T-helper 2 cell (primary cell): ENCODE results near the gene FGF8.

Experiments used
- DNase-seq, 5 experiments: peaks; one replicate each; pipeline versions ENCODE4 v3.0.0 to v3.0.0-alpha.2; 2012 to 2022

The FGF8 gene

DNA sequence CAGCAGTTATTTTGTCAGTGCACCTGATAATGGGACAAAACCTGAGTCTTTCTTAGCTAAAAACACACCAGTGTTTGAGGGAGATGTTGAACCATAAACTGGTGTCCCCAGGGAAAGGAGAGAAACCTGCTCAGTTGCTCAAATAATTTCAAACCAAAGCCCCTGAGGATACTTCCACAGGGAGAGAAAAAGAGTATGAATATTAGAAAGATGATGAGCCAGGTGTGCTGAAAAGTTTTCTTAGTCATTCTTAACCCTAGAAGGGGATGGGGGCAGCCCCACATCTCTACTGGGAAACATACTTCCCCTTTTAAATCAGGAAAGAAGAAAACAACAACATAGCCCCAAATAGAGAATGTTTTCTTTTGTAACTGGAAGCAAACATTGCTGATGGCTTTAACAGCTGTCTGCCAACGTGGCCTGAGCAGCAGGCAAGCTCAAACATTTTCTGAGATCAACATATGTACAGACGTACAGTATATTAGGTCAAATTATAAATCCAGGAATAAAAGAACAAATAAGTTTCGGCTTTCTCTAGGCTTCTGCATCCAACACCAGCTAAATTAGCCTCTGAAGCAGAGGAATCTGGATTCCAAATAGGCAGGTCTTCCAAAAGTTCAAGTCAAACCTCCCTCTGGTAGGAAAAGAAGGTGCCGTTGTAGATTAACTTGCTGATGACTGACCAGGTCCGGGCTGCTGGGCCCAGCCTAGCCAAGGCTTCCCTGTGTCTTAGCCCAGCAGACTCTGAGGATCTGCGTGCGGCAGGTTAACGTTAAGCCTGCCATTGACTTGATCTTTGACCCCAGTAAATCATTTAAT, 50.4 kb downstream of the FGF8 start:
- no peak for DNase-seq

DNA sequence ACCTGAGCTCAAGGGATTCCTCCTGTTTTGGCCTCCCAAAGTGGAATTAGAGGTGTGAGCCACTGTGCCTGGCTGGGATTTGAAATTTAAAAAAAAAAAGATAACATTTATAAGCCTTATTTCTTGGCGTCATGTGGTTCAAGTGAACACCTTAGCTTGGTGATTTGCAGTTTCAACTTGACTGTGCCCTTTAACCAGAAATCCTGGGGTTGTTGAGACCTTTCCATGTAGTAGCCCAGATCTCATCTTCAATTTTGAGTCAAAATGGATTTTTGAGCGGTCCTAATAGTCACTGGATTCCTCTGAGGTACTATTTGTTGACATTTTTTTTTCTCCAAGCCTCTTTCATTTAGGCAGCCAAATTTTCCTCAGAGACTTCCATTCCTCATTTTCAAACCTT, 51.5 kb downstream of the FGF8 start:
- DNase-seq, result peak in 1 of 5 experiments; percentile 69

DNA sequence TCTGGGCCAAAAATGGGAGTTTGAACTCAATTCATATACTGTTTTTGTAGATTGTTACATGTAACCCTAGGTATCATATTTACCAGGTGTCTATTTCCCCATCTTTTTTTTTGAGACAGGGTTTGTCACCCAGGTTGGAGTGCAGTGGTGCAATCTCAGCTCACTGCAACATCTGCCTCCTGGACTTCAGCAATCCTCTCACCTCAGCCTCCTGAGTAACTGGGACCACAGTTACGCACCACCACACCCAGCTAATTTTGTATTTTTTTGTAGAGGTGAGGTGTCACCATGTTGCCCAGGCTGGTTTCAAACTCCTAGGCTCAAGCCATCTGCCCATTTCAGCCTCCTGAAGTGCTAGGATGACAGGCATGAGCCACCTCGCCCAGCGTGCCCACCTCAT, 52.7 kb downstream of the FGF8 start:
- no peak for DNase-seq

DNA sequence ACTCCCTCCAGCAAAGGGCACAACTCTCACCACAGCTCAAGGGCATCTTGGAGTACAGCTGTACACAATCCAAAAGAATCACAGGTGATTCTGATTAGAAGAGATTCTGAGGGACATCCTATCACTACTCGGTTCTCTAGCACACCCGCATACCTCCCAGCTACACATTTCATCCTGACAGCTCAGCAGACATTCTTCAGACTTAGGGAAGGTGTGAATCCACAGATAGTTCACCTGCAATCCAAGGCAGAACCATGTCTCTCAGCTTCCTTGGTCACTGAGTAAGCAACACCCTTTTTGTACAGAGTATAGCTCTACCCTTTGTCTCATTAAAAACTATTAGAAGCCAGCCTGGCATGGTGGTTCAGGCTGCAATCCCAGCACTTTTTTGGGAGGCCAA, 54.1 kb downstream of the FGF8 start:
- DNase-seq, result no peak

DNA sequence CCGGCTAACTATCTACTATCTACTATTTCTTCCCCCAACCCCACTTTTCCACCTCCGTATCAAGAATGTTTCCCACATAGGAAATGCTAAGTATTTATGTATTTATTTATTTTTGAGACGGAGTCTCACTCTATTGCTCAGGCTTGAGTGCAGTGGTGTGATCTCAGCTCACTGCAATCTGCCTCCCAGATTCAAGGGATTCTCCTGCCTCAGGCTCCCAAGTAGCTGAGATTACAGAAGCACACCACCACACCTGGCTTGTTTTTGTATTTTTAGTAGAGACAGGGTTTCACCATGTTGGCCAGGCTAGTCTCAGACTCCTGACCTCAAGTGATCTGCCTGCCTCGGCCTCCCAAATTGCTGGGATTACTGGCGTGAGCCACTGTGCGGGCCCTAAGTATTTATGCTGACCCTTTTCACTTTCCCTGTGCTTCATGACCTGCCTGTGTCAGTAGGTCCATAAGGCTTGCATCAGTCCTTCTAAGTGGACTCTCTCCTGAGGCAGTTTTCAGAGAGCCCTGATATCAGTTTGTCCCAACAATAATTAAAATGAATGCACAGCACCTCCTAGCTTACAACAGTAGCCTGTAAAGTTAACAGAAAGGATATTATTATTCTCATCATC, 55.2 kb downstream of the FGF8 start:
- DNase-seq, result no peak
